Measurements from ENCODE around the gene TXNRD3.

Gene TXNRD3

GRCh38 chr3:126664591-126665214 lies 9.8 kb upstream of the TXNRD3 start:
- H4K5ac ChIP-seq (ENCODE audit: low read length), result no peak overlapping the region
- H3K9ac ChIP-seq (ENCODE audit: low read length), result no peak overlapping the region
- H3K4me3 ChIP-seq (ENCODE audit: low read length), result no peak overlapping the region
- no peak overlapping the region for H3K27ac ChIP-seq (ENCODE audit: low read depth, low read length)
- H2BK120ac ChIP-seq (ENCODE audit: low read depth, low read length), result no peak overlapping the region
- H3K79me2 ChIP-seq (ENCODE audit: control insufficient read depth, insufficient read depth, low read length), result no peaks in the 10 kb centered on the region
- no peaks in the 10 kb centered on the region for H3K79me1 ChIP-seq (ENCODE audit: low read length)
- no CpG with 5 or more reads among the region's 5 CpGs for WGBS (ENCODE audit: extremely low coverage, insufficient coverage, low lambda C conversion rate)
- no peak overlapping the region for H3K4ac ChIP-seq (ENCODE audit: low read depth, low read length)
- no peaks in the 10 kb centered on the region for H3K4me1 ChIP-seq (ENCODE audit: control insufficient read depth, low read depth, low read length)
- DNase-seq, result peak; percentile 38
- H3K23ac ChIP-seq (ENCODE audit: low read length), result no peak overlapping the region
- H3K36me3 ChIP-seq (ENCODE audit: control insufficient read depth, insufficient read depth, low read length), result no peaks in the 10 kb centered on the region
- no peaks in the 10 kb centered on the region for H3K27me3 ChIP-seq (ENCODE audit: insufficient read depth, low read length, poor library complexity)
- no peak overlapping the region for H3K18ac ChIP-seq (ENCODE audit: low read length)
- no peak overlapping the region for H2BK15ac ChIP-seq (replicated peaks; ENCODE audit: low read depth)
- no peak overlapping the region for H4K8ac ChIP-seq (ENCODE audit: low read depth, low read length)
- no peak overlapping the region for H3K4me2 ChIP-seq (ENCODE audit: low read length)
- H3K56ac ChIP-seq (ENCODE audit: low read length), result no peak overlapping the region
- no peak overlapping the region for H2AK5ac ChIP-seq (ENCODE audit: low read length)
- H2BK5ac ChIP-seq (ENCODE audit: low read length), result no peak overlapping the region

GRCh38 chr3:126663750-126664149 lies 8.8 kb upstream of the TXNRD3 start:
- no peak overlapping the region for H2BK15ac ChIP-seq (replicated peaks; ENCODE audit: low read depth)
- H3K4me2 ChIP-seq (ENCODE audit: low read length), result no peak overlapping the region
- H3K4ac ChIP-seq (ENCODE audit: low read depth, low read length), result no peak overlapping the region
- H2AK5ac ChIP-seq (ENCODE audit: low read length), result no peak overlapping the region
- no peaks in the 10 kb centered on the region for H3K36me3 ChIP-seq (ENCODE audit: control insufficient read depth, insufficient read depth, low read length)
- no peak overlapping the region for H3K56ac ChIP-seq (ENCODE audit: low read length)
- DNase-seq, result no peak
- no peak overlapping the region for H3K27ac ChIP-seq (ENCODE audit: low read depth, low read length)
- H3K18ac ChIP-seq (ENCODE audit: low read length), result no peak overlapping the region
- H3K4me3 ChIP-seq (ENCODE audit: low read length), result no peak overlapping the region
- no peaks in the 10 kb centered on the region for H3K27me3 ChIP-seq (ENCODE audit: insufficient read depth, low read length, poor library complexity)
- no peak overlapping the region for H2BK5ac ChIP-seq (ENCODE audit: low read length)
- H4K5ac ChIP-seq (ENCODE audit: low read length), result no peak overlapping the region
- no peak overlapping the region for H2BK120ac ChIP-seq (ENCODE audit: low read depth, low read length)
- no peak overlapping the region for H3K9ac ChIP-seq (ENCODE audit: low read length)
- no CpG with 5 or more reads among the region's 8 CpGs for WGBS (ENCODE audit: extremely low coverage, insufficient coverage, low lambda C conversion rate)
- no peak overlapping the region for H4K8ac ChIP-seq (ENCODE audit: low read depth, low read length)
- no peaks in the 10 kb centered on the region for H3K79me2 ChIP-seq (ENCODE audit: control insufficient read depth, insufficient read depth, low read length)
- H3K4me1 ChIP-seq (ENCODE audit: control insufficient read depth, low read depth, low read length), result no peaks in the 10 kb centered on the region
- no peak overlapping the region for H3K23ac ChIP-seq (ENCODE audit: low read length)
- H3K79me1 ChIP-seq (ENCODE audit: low read length), result no peaks in the 10 kb centered on the region

- H3K4ac ChIP-seq (ENCODE audit: low read depth, low read length), result no peak overlapping the region
- DNase-seq, result no peak
- no peak overlapping the region for H4K5ac ChIP-seq (ENCODE audit: low read length)
- no peak overlapping the region for H3K9ac ChIP-seq (ENCODE audit: low read length)
- H2BK15ac ChIP-seq (replicated peaks; ENCODE audit: low read depth), result no peak overlapping the region
- H3K27ac ChIP-seq (ENCODE audit: low read depth, low read length), result no peak overlapping the region
- no peak overlapping the region for H2BK120ac ChIP-seq (ENCODE audit: low read depth, low read length)
- no peaks in the 10 kb centered on the region for H3K79me1 ChIP-seq (ENCODE audit: low read length)
- H3K4me2 ChIP-seq (ENCODE audit: low read length), result no peak overlapping the region
- H3K4me3 ChIP-seq (ENCODE audit: low read length), result no peak overlapping the region
- no peak overlapping the region for H3K18ac ChIP-seq (ENCODE audit: low read length)
- H3K4me1 ChIP-seq (ENCODE audit: control insufficient read depth, low read depth, low read length), result no peaks in the 10 kb centered on the region
- no peak overlapping the region for H4K8ac ChIP-seq (ENCODE audit: low read depth, low read length)
- H3K79me2 ChIP-seq (ENCODE audit: control insufficient read depth, insufficient read depth, low read length), result no peaks in the 10 kb centered on the region
- no peak overlapping the region for H2AK5ac ChIP-seq (ENCODE audit: low read length)
- H3K23ac ChIP-seq (ENCODE audit: low read length), result no peak overlapping the region
- no peak overlapping the region for H2BK5ac ChIP-seq (ENCODE audit: low read length)
- no peaks in the 10 kb centered on the region for H3K27me3 ChIP-seq (ENCODE audit: insufficient read depth, low read length, poor library complexity)
- H3K36me3 ChIP-seq (ENCODE audit: control insufficient read depth, insufficient read depth, low read length), result no peaks in the 10 kb centered on the region
- WGBS (ENCODE audit: extremely low coverage, insufficient coverage, low lambda C conversion rate), result no CpG with 5 or more reads among the region's 4 CpGs
- no peak overlapping the region for H3K56ac ChIP-seq (ENCODE audit: low read length)
Measured at GRCh38 chr3:126663257-126663656, 8.3 kb upstream of the TXNRD3 start.

- H3K4me1 ChIP-seq (ENCODE audit: control insufficient read depth, low read depth, low read length), result no peaks in the 10 kb centered on the region
- no peak overlapping the region for H3K4me3 ChIP-seq (ENCODE audit: low read length)
- H3K79me2 ChIP-seq (ENCODE audit: control insufficient read depth, insufficient read depth, low read length), result no peaks in the 10 kb centered on the region
- no CpG with 5 or more reads among the region's 11 CpGs for WGBS (ENCODE audit: extremely low coverage, insufficient coverage, low lambda C conversion rate)
- H3K4ac ChIP-seq (ENCODE audit: low read depth, low read length), result no peak overlapping the region
- H3K79me1 ChIP-seq (ENCODE audit: low read length), result no peaks in the 10 kb centered on the region
- H3K36me3 ChIP-seq (ENCODE audit: control insufficient read depth, insufficient read depth, low read length), result no peaks in the 10 kb centered on the region
- no peak overlapping the region for H2BK15ac ChIP-seq (replicated peaks; ENCODE audit: low read depth)
- H3K27ac ChIP-seq (ENCODE audit: low read depth, low read length), result no peak overlapping the region
- no peak overlapping the region for H3K9ac ChIP-seq (ENCODE audit: low read length)
- no peak for DNase-seq
- H2AK5ac ChIP-seq (ENCODE audit: low read length), result no peak overlapping the region
- H3K27me3 ChIP-seq (ENCODE audit: insufficient read depth, low read length, poor library complexity), result no peaks in the 10 kb centered on the region
- no peak overlapping the region for H4K5ac ChIP-seq (ENCODE audit: low read length)
- no peak overlapping the region for H3K4me2 ChIP-seq (ENCODE audit: low read length)
- no peak overlapping the region for H4K8ac ChIP-seq (ENCODE audit: low read depth, low read length)
- H3K18ac ChIP-seq (ENCODE audit: low read length), result no peak overlapping the region
- H3K56ac ChIP-seq (ENCODE audit: low read length), result no peak overlapping the region
- no peak overlapping the region for H3K23ac ChIP-seq (ENCODE audit: low read length)
- H2BK5ac ChIP-seq (ENCODE audit: low read length), result no peak overlapping the region
- no peak overlapping the region for H2BK120ac ChIP-seq (ENCODE audit: low read depth, low read length)
Measured at GRCh38 chr3:126661532-126662364, 6.8 kb upstream of the TXNRD3 start.

GRCh38 chr3:126659915-126660886 lies 5.3 kb upstream of the TXNRD3 start:
- WGBS (ENCODE audit: extremely low coverage, insufficient coverage, low lambda C conversion rate), result no CpG with 5 or more reads among the region's 19 CpGs

More at GRCh38 chr3:126659915-126660886, 5.3 kb upstream of the TXNRD3 start:
- no peak overlapping the region for H3K18ac ChIP-seq (ENCODE audit: low read length)
- no peak overlapping the region for H3K4me3 ChIP-seq (ENCODE audit: low read length)
- no peak overlapping the region for H3K23ac ChIP-seq (ENCODE audit: low read length)
- peak; percentile 51 for DNase-seq
- H3K36me3 ChIP-seq (ENCODE audit: control insufficient read depth, insufficient read depth, low read length), result no peaks in the 10 kb centered on the region
- H3K4me1 ChIP-seq (ENCODE audit: control insufficient read depth, low read depth, low read length), result no peaks in the 10 kb centered on the region
- H2AK5ac ChIP-seq (ENCODE audit: low read length), result no peak overlapping the region
- no peak overlapping the region for H2BK15ac ChIP-seq (replicated peaks; ENCODE audit: low read depth)
- no peaks in the 10 kb centered on the region for H3K27me3 ChIP-seq (ENCODE audit: insufficient read depth, low read length, poor library complexity)
- no peak overlapping the region for H4K5ac ChIP-seq (ENCODE audit: low read length)
- H4K8ac ChIP-seq (ENCODE audit: low read depth, low read length), result no peak overlapping the region
- no peak overlapping the region for H3K56ac ChIP-seq (ENCODE audit: low read length)
- H2BK120ac ChIP-seq (ENCODE audit: low read depth, low read length), result no peak overlapping the region
- no peak overlapping the region for H3K27ac ChIP-seq (ENCODE audit: low read depth, low read length)
- H2BK5ac ChIP-seq (ENCODE audit: low read length), result no peak overlapping the region
- H3K9ac ChIP-seq (ENCODE audit: low read length), result no peak overlapping the region
- no peaks in the 10 kb centered on the region for H3K79me1 ChIP-seq (ENCODE audit: low read length)
- no peak overlapping the region for H3K4me2 ChIP-seq (ENCODE audit: low read length)
- H3K79me2 ChIP-seq (ENCODE audit: control insufficient read depth, insufficient read depth, low read length), result no peaks in the 10 kb centered on the region
- no peak overlapping the region for H3K4ac ChIP-seq (ENCODE audit: low read depth, low read length)

Measured in mesendoderm (in vitro differentiated cells).